NCI-H748 treated with DMSO at 0.1 percent for 48 hours (cell line): Measurements from ENCODE around the gene PCGF3.
"Not testable (repeated sequence)": the region's sequence is repeated elsewhere in the genome, so short reads cannot be mapped to it uniquely, and the experiment has no call there.

Experiments
- DNase-seq: peaks from one replicate; lab custom pipeline; 2025; lab: John Stamatoyannopoulos, UW

Gene PCGF3

GRCh38 chr4:683247-683897 is 22.3 kb upstream of the PCGF3 start:
- DNase-seq: no peak

GRCh38 chr4:683982-684622 is 21.5 kb upstream of the PCGF3 start:
- no peak for DNase-seq

- DNase-seq: no peak
Observed at GRCh38 chr4:684623-685327, 20.9 kb upstream of the PCGF3 start.

- DNase-seq: no peak
Observed at GRCh38 chr4:685679-686412, 19.8 kb upstream of the PCGF3 start.

- no peak for DNase-seq
Observed at GRCh38 chr4:686413-687040, 19.1 kb upstream of the PCGF3 start.

- DNase-seq: no peak
Observed at GRCh38 chr4:687048-687970, 18.3 kb upstream of the PCGF3 start.

- DNase-seq: no peak
Observed at GRCh38 chr4:687971-688853, 17.4 kb upstream of the PCGF3 start.

GRCh38 chr4:688854-689681 is 16.6 kb upstream of the PCGF3 start, which contains the start of gene SLC49A3:
SLC49A3 (minus strand) TSS chr4:689151; CDS start chr4:689127, 24 bp downstream.
- DNase-seq: no peak

GRCh38 chr4:689723-690122 is 15.9 kb upstream of the PCGF3 start:
- no peak for DNase-seq

- DNase-seq: no peak
Observed at GRCh38 chr4:692771-693554, 12.7 kb upstream of the PCGF3 start.

GRCh38 chr4:694341-694940 is 11.2 kb upstream of the PCGF3 start:
- not testable (repeated sequence) for DNase-seq

GRCh38 chr4:699816-700580 is 5.6 kb upstream of the PCGF3 start:
- DNase-seq: no peak

GRCh38 chr4:700587-701264 is 4.9 kb upstream of the PCGF3 start:
- DNase-seq: no peak

- DNase-seq: no peak
Observed at GRCh38 chr4:702618-703048, 3.0 kb upstream of the PCGF3 start.

GRCh38 chr4:703336-704197 is 2.1 kb upstream of the PCGF3 start:
- DNase-seq: no peak
